HepG2 (cell line): ENCODE measurements around the gene GFER. TPM values are rescaled to one million over a fixed set of nuclear protein-coding genes. Genes with fewer than 3 reads are reported as not detected.

Experiments
- CEBPG ChIP-seq: IDR thresholded peaks from 2 replicates; pipeline ENCODE4 v1.6.1; 2016
- SKIL ChIP-seq: sonication (generic); formaldehyde crosslinking; IDR thresholded peaks from 2 replicates; pipeline ENCODE4 v1.8.0; 2022; ENCODE audit warnings: missing genetic modification reagents, mild to moderate bottlenecking, moderate library complexity, borderline replicate concordance
- TCF7 ChIP-seq: sonication (generic); IDR thresholded peaks from 2 replicates; pipeline ENCODE4 v1.6.1; 2016; ENCODE audit warnings: antibody characterized with exemption, low read depth
- ZNF318 ChIP-seq: sonication (generic); formaldehyde crosslinking; IDR thresholded peaks from 2 replicates; pipeline ENCODE4 v1.4.0; 2020; ENCODE audit warnings: mild to moderate bottlenecking, missing genetic modification reagents
- ZNF678 ChIP-seq: sonication (generic); formaldehyde crosslinking; IDR thresholded peaks from 2 replicates; pipeline ENCODE4 v1.4.0; 2020; ENCODE audit warnings: mild to moderate bottlenecking, missing genetic modification reagents
- ZNF781 ChIP-seq: sonication (generic); formaldehyde crosslinking; IDR thresholded peaks from 2 replicates; pipeline ENCODE4 v1.5.1; 2020; ENCODE audit warnings: borderline replicate concordance, mild to moderate bottlenecking, missing genetic modification reagents; ENCODE audit errors: not compliant biosample characterization
- polyA plus RNA-seq, 8 experiments: library from polyadenylated mRNA; depleted of rRNA in 3 of 8; stranded (reverse) in 7 of 8; unstranded in 1 of 8; fragments of >200 nt; fragmentation: Illumina TruSeq in 4 of 8; extraction: Trizol in 4 of 8; gene quantifications; 2 replicates each; pipeline versions ENCODE4 v1.2.1 to v1.2.3, GENCODE V29; 2011 to 2016; ENCODE audit warnings: low read depth in 4 of 8, missing spikeins in 1 of 8, mixed read lengths in 1 of 8; ENCODE audit not compliant: insufficient read depth in 1 of 8
- total RNA-seq, 5 experiments: library from RNA; depleted of rRNA; stranded (reverse); fragments of >200 nt; fragmentation: Illumina TruSeq; extraction: Trizol; gene quantifications; 2 replicates each; pipeline ENCODE4 v1.2.3, GENCODE V29; 2016; ENCODE audit warnings: low read depth in 1 of 5
- TF ChIP-seq, protein P1 (sequence below): IDR thresholded peaks from 2 replicates; pipeline ENCODE4 v1.6.1; 2016; ENCODE audit warnings: control low read depth
- TF ChIP-seq, protein P2 (sequence below): sonication (generic); formaldehyde crosslinking; IDR thresholded peaks from 2 replicates; pipeline ENCODE4 v1.8.0; 2023; ENCODE audit warnings: mild to moderate bottlenecking, missing genetic modification reagents

Gene GFER
- total and polyA plus RNA-seq, 2 of the 13 experiments (the other 11 are each of a cell fraction or from before 2014, with no cell fraction given), result 28.6 to 71.7 TPM

DNA sequence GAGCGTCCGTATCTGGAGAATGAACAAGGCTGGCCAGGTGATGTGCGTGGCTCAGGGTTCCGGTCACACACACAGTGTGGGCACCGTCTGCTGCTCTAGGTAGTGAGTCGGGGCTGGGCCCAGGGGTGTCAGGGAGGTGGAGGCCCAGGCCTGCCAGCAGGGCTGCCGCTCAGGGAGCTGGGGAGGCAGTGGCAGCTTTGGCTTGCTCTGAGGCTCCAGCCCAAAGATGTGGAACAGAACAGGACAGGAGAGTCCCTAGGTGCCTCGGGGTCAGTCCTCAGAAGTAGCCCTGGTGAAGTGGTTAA, 7.8 kb upstream of the GFER start (continued):
- no peak for TF ChIP-seq ZNF318 (CRISPR knock-in tag)
- TF ChIP-seq, protein P1, sequence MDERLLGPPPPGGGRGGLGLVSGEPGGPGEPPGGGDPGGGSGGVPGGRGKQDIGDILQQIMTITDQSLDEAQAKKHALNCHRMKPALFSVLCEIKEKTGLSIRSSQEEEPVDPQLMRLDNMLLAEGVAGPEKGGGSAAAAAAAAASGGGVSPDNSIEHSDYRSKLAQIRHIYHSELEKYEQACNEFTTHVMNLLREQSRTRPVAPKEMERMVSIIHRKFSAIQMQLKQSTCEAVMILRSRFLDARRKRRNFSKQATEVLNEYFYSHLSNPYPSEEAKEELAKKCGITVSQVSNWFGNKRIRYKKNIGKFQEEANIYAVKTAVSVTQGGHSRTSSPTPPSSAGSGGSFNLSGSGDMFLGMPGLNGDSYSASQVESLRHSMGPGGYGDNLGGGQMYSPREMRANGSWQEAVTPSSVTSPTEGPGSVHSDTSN, result no peak
- no peak for TF ChIP-seq CEBPG (CRISPR knock-in tag)
- no peak for TF ChIP-seq SKIL (CRISPR knock-in tag)
- no peak for TF ChIP-seq ZNF678 (CRISPR knock-in tag)
- TF ChIP-seq, protein P2, sequence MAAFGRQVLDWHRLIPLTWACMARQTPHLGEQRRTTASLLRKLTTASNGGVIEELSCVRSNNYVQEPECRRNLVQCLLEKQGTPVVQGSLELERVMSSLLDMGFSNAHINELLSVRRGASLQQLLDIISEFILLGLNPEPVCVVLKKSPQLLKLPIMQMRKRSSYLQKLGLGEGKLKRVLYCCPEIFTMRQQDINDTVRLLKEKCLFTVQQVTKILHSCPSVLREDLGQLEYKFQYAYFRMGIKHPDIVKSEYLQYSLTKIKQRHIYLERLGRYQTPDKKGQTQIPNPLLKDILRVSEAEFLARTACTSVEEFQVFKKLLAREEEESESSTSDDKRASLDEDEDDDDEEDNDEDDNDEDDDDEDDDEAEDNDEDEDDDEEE (CRISPR knock-in tag), result no peak
- no peak for TF ChIP-seq TCF7
- no peak for TF ChIP-seq ZNF781
